Measurements from ENCODE around the gene TRIP12. TPM values are rescaled to one million over a fixed set of nuclear protein-coding genes. Genes with fewer than 3 reads are reported as not detected.

TRIP12 gene
- total RNA-seq, 2 donors from 2014 or later = 77.6 to 170 TPM

DNA sequence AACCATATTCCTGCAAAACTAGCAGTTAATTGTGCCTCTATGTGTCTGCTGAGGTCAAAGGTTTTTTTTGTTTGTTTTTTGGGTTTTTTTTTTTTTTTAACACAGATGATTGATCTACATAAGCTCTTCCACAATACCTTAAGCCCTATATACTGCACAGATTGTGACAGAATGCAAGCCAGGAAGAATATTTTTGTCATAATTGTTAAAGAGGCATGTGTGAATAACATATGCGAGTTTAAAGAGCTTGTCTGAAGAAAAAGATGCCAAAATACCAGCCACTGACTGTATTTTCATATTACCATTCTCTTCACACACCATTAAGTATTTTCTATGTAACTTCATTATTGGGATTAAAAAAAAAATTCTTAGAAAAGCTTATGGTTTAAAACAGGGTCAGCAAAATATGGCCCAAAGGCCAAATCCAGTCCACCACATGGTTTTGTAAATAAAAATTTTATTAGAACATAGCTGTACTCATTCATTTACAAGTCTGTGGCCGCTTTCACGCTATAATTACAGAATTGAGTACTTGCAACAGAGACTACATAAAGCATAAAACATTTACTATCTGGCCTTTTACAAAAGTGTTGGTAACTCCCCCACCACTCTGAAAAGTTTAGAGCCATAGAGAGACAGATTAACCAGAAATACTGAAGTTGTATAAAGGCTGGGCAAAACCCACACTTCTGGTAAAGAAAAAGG lies 89.9 kb downstream of the TRIP12 start:
- H3K36me3 ChIP-seq (replicated peaks in 1 of 2; ENCODE audit: insufficient read depth in 1 of 2, low read depth in 2 of 2) = peaks cover 0 to 14% of the 10 kb centered on the region in 2 donors

DNA sequence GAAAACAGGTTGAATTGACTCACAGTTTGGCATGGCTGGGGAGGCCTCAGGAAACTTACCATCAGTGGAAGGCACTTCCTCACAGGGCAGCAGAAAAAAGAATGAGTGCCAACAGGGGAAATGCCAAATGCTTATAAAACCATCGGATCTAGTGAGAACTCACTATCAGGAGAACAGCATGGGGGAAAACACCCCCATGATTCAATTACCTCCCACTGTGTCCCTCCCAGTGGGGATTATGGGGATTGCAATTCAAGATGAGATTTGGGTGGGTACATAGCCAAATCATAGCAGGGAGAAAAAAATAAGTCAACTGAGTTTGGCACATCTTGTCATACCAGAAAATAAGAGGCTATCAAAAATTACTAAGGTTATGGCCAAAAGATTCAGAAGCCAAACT lies 96.3 kb downstream of the TRIP12 start:
- intact Hi-C loops (cut with DNase I) = no loop called here
- no peak overlapping the region for H3K4me3 ChIP-seq
- H3K9me3 ChIP-seq = no peaks in the 10 kb centered on the region
- H3K27me3 ChIP-seq = no peaks in the 10 kb centered on the region
- H3K4me1 ChIP-seq = no peaks in the 10 kb centered on the region
- H3K36me3 ChIP-seq (replicated peaks in 1 of 2; ENCODE audit: insufficient read depth in 1 of 2, low read depth in 2 of 2) = peaks cover 0 to 15% of the 10 kb centered on the region in 2 donors
- ATAC-seq (no peak), DNase-seq (no peak)
- no peak overlapping the region for H3K27ac ChIP-seq
- TF ChIP-seq, protein P1, sequence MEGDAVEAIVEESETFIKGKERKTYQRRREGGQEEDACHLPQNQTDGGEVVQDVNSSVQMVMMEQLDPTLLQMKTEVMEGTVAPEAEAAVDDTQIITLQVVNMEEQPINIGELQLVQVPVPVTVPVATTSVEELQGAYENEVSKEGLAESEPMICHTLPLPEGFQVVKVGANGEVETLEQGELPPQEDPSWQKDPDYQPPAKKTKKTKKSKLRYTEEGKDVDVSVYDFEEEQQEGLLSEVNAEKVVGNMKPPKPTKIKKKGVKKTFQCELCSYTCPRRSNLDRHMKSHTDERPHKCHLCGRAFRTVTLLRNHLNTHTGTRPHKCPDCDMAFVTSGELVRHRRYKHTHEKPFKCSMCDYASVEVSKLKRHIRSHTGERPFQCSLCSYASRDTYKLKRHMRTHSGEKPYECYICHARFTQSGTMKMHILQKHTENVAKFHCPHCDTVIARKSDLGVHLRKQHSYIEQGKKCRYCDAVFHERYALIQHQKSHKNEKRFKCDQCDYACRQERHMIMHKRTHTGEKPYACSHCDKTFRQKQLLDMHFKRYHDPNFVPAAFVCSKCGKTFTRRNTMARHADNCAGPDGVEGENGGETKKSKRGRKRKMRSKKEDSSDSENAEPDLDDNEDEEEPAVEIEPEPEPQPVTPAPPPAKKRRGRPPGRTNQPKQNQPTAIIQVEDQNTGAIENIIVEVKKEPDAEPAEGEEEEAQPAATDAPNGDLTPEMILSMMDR (IDR thresholded peaks at IDR 0.05) = no peak
- no peak for TF ChIP-seq POLR2A (IDR thresholded peaks at IDR 0.05)
- 73 to 96% methylated on average over 1 of the region's 1 CpG for WGBS, 2 donors

More for the DNA sequence above, 89.9 kb downstream of the TRIP12 start:
- intact Hi-C loops (cut with DNase I) = no loop called here
- no peak overlapping the region for H3K27ac ChIP-seq
- TF ChIP-seq, protein P1 (IDR thresholded peaks at IDR 0.05) = no peak
- TF ChIP-seq POLR2A (IDR thresholded peaks at IDR 0.05) = no peak
- DNase-seq (no peak), ATAC-seq (no peak)
- no peaks in the 10 kb centered on the region for H3K9me3 ChIP-seq
- WGBS, 2 donors = 93 to 96% methylated on average over 3 of the region's 3 CpGs
- no peaks in the 10 kb centered on the region for H3K27me3 ChIP-seq
- no peak overlapping the region for H3K4me3 ChIP-seq
- H3K4me1 ChIP-seq = no peaks in the 10 kb centered on the region

DNA sequence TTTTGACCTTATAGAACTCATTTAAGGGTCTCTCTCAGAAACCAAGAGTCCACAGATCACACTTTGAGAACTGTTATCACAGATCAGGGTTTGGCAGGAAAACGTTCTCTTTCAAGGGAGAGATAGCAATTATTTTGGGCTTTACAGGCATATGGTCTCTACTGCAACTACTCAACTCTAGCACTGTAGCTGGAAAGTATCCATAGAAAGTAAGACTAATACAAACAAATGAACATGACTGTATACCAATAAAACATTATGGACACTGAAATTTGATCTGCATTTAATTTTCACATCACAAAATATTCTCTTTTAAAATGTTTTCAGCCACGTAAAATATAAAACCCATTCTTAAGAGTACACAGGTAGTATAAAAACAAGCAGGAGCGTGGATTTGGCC lies 100.5 kb downstream of the TRIP12 start:
- H3K9me3 ChIP-seq = no peaks in the 10 kb centered on the region
- TF ChIP-seq POLR2A (IDR thresholded peaks at IDR 0.05) = no peak
- TF ChIP-seq, protein P1 (IDR thresholded peaks at IDR 0.05) = no peak
- DNase-seq (no peak), ATAC-seq (no peak)
- no peak overlapping the region for H3K4me3 ChIP-seq
- H3K4me1 ChIP-seq = no peaks in the 10 kb centered on the region
- H3K27ac ChIP-seq = no peak overlapping the region
- WGBS, 2 donors = 77 to 78% methylated on average over 3 of the region's 3 CpGs
- no peaks in the 10 kb centered on the region for H3K27me3 ChIP-seq
- intact Hi-C loops (cut with DNase I) = no loop called here
- peaks cover 0 to 6% of the 10 kb centered on the region in 2 donors for H3K36me3 ChIP-seq (replicated peaks in 1 of 2; ENCODE audit: insufficient read depth in 1 of 2, low read depth in 2 of 2)

DNA sequence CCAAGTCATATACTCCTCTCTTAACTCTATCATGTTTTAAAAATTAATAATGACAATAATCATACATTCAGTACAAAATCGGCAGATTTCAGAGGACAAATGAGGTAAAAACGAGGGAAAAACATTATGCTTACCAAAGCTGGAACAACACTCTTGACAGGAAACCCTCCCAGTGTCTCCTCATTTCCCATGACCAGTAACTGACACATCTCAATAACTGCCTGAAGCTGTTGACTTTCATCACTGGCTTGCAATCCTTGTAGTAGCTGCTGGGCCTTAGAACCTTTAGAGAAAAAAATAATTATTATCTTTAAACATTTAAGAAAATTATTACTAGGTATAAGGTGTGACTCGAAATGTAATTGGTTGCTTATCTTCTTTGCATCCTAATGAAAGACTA lies 103.6 kb downstream of the TRIP12 start:
- no peak for ATAC-seq
- Histone ChIP-seq H3K27me3 (no peaks in the 10 kb centered on the region), H3K36me3 (replicated peaks in 1 of 2; ENCODE audit: insufficient read depth in 1 of 2, low read depth in 2 of 2) (peaks cover 8 to 13% of the 10 kb centered on the region in 2 donors), H3K9me3 (no peaks in the 10 kb centered on the region), H3K27ac (no peak overlapping the region), H3K4me1 (no peaks in the 10 kb centered on the region), H3K4me3 (no peak overlapping the region)
- intact Hi-C loops (cut with DNase I) = no loop called here
- TF ChIP-seq, protein P1 (IDR thresholded peaks at IDR 0.05) = no peak
- TF ChIP-seq POLR2A (IDR thresholded peaks at IDR 0.05) = no peak
- DNase-seq = no peak
- 70 to 72% methylated on average over 3 of the region's 3 CpGs for WGBS, 2 donors

DNA sequence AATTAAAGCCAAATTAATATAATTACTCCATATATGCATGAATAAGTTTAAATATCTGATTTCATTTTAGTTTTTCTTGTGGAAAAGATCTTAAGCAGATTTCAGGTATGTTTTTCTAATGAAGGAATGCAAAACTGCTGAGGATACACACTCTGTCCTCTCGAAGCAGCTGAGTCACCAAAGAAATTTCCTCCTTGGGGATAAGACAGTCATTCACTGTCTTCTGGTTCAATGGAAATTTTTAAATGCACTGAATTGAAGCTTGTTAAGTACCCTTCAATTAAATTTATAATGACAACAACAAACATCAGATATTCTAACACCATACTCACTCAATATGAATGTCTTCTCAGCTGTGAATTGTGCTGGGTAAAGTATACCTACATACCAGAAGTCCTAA lies 106.0 kb downstream of the TRIP12 start:
- intact Hi-C loops (cut with DNase I) = no loop called here
- WGBS, 2 donors = 82 to 96% methylated on average over 1 of the region's 1 CpG
- no peaks in the 10 kb centered on the region for H3K27me3 ChIP-seq
- peaks cover 8 to 18% of the 10 kb centered on the region in 2 donors for H3K36me3 ChIP-seq (replicated peaks in 1 of 2; ENCODE audit: insufficient read depth in 1 of 2, low read depth in 2 of 2)
- H3K9me3 ChIP-seq = no peaks in the 10 kb centered on the region
- no peak for ATAC-seq
- H3K27ac ChIP-seq = no peak overlapping the region
- no peaks in the 10 kb centered on the region for H3K4me1 ChIP-seq
- DNase-seq = no peak
- TF ChIP-seq, protein P1 (IDR thresholded peaks at IDR 0.05) = no peak
- no peak overlapping the region for H3K4me3 ChIP-seq
